ENCODE data around the gene AFF2. TPM values are rescaled to one million over a fixed set of nuclear protein-coding genes. Genes with fewer than 3 reads are reported as not detected.

Gene AFF2
- total RNA-seq, 1 experiment from 2014 or later, result 231 TPM

GRCh38 chrX:148930206-148930729, 429.9 kb downstream of the AFF2 start:
- H3K4me1 ChIP-seq (ENCODE audit: low read length), result no peaks in the 10 kb centered on the region

GRCh38 chrX:148933881-148934280, 433.5 kb downstream of the AFF2 start:
- Histone ChIP-seq H3K27ac (ENCODE audit: low read length) (no peak overlapping the region), H3K4me2 (ENCODE audit: low read depth, low read length, poor library complexity, severe bottlenecking) (no peak overlapping the region)

More at GRCh38 chrX:148930206-148930729, 429.9 kb downstream of the AFF2 start:
- Histone ChIP-seq H3K79me2 (ENCODE audit: low read length) (no peaks in the 10 kb centered on the region), H3K4me2 (ENCODE audit: low read depth, low read length, poor library complexity, severe bottlenecking) (no peak overlapping the region), H3K36me3 (ENCODE audit: insufficient read depth, low read length) (no peaks in the 10 kb centered on the region), H3K9ac (ENCODE audit: low read length) (no peak overlapping the region), H2AFZ (ENCODE audit: low read length) (no peak overlapping the region), H3K27ac (ENCODE audit: low read length) (no peak overlapping the region), H3K27me3 (ENCODE audit: low read length) (no peaks in the 10 kb centered on the region), H3K9me2 (replicated peaks; ENCODE audit: insufficient read depth, low read length) (no peaks in the 10 kb centered on the region), H3K9me3 (ENCODE audit: low read length) (no peaks in the 10 kb centered on the region), H4K20me1 (ENCODE audit: insufficient read depth, low read depth, low read length) (no peaks in the 10 kb centered on the region), H3K4me3 (ENCODE audit: low read length) (no peak overlapping the region)
- no peak for DNase-seq

GRCh38 chrX:148938348-148938747, 437.9 kb downstream of the AFF2 start:
- Histone ChIP-seq H3K9me2 (replicated peaks; ENCODE audit: insufficient read depth, low read length) (no peaks in the 10 kb centered on the region), H3K79me2 (ENCODE audit: low read length) (peaks cover 5% of the 10 kb centered on the region; the same call in 1 of the 2 replicates), H2AFZ (ENCODE audit: low read length) (no peak overlapping the region), H3K36me3 (ENCODE audit: insufficient read depth, low read length) (no peaks in the 10 kb centered on the region), H3K4me1 (ENCODE audit: low read length) (peaks cover 13% of the 10 kb centered on the region), H4K20me1 (ENCODE audit: insufficient read depth, low read depth, low read length) (no peaks in the 10 kb centered on the region), H3K4me3 (ENCODE audit: low read length) (no peak overlapping the region), H3K4me2 (ENCODE audit: low read depth, low read length, poor library complexity, severe bottlenecking) (no peak overlapping the region), H3K27ac (ENCODE audit: low read length) (no peak overlapping the region), H3K27me3 (ENCODE audit: low read length) (no peaks in the 10 kb centered on the region), H3K9ac (ENCODE audit: low read length) (no peak overlapping the region), H3K9me3 (ENCODE audit: low read length) (no peaks in the 10 kb centered on the region)
- DNase-seq, result no peak

More at GRCh38 chrX:148933881-148934280, 433.5 kb downstream of the AFF2 start:
- Histone ChIP-seq H3K36me3 (ENCODE audit: insufficient read depth, low read length) (no peaks in the 10 kb centered on the region), H3K27me3 (ENCODE audit: low read length) (no peaks in the 10 kb centered on the region), H3K9me3 (ENCODE audit: low read length) (no peaks in the 10 kb centered on the region), H3K4me3 (ENCODE audit: low read length) (no peak overlapping the region), H3K9ac (ENCODE audit: low read length) (no peak overlapping the region), H3K9me2 (replicated peaks; ENCODE audit: insufficient read depth, low read length) (no peaks in the 10 kb centered on the region), H2AFZ (ENCODE audit: low read length) (no peak overlapping the region), H3K4me1 (ENCODE audit: low read length) (peaks cover 13% of the 10 kb centered on the region), H3K79me2 (ENCODE audit: low read length) (no peaks in the 10 kb centered on the region), H4K20me1 (ENCODE audit: insufficient read depth, low read depth, low read length) (no peaks in the 10 kb centered on the region)
- no peak for DNase-seq

- H3K4me1 ChIP-seq (ENCODE audit: low read length), result peaks cover 13% of the 10 kb centered on the region
- no peak overlapping the region for H3K27ac ChIP-seq (ENCODE audit: low read length)
- H3K9ac ChIP-seq (ENCODE audit: low read length), result no peak overlapping the region
- no peak overlapping the region for H2AFZ ChIP-seq (ENCODE audit: low read length)
- H3K36me3 ChIP-seq (ENCODE audit: insufficient read depth, low read length), result no peaks in the 10 kb centered on the region
- H3K4me2 ChIP-seq (ENCODE audit: low read depth, low read length, poor library complexity, severe bottlenecking), result no peak overlapping the region
- H3K79me2 ChIP-seq (ENCODE audit: low read length), result peaks cover 5% of the 10 kb centered on the region; the same call in 1 of the 2 replicates
- H3K9me3 ChIP-seq (ENCODE audit: low read length), result no peaks in the 10 kb centered on the region
- H4K20me1 ChIP-seq (ENCODE audit: insufficient read depth, low read depth, low read length), result no peaks in the 10 kb centered on the region
- no peak for DNase-seq
- H3K4me3 ChIP-seq (ENCODE audit: low read length), result no peak overlapping the region
- no peaks in the 10 kb centered on the region for H3K9me2 ChIP-seq (replicated peaks; ENCODE audit: insufficient read depth, low read length)
- H3K27me3 ChIP-seq (ENCODE audit: low read length), result no peaks in the 10 kb centered on the region
Observed at GRCh38 chrX:148940411-148940996, 440.1 kb downstream of the AFF2 start.

GRCh38 chrX:148942754-148943153, 442.3 kb downstream of the AFF2 start:
- no peak overlapping the region for H3K9ac ChIP-seq (ENCODE audit: low read length)
- no peaks in the 10 kb centered on the region for H3K9me3 ChIP-seq (ENCODE audit: low read length)
- peaks cover 11% of the 10 kb centered on the region for H3K4me1 ChIP-seq (ENCODE audit: low read length)
- H3K9me2 ChIP-seq (replicated peaks; ENCODE audit: insufficient read depth, low read length), result no peaks in the 10 kb centered on the region
- H3K27ac ChIP-seq (ENCODE audit: low read length), result no peak overlapping the region
- H4K20me1 ChIP-seq (ENCODE audit: insufficient read depth, low read depth, low read length), result no peaks in the 10 kb centered on the region
- H2AFZ ChIP-seq (ENCODE audit: low read length), result no peak overlapping the region
- H3K79me2 ChIP-seq (ENCODE audit: low read length), result peaks cover 5% of the 10 kb centered on the region; the same call in 1 of the 2 replicates
- no peak overlapping the region for H3K4me3 ChIP-seq (ENCODE audit: low read length)
- no peak overlapping the region for H3K4me2 ChIP-seq (ENCODE audit: low read depth, low read length, poor library complexity, severe bottlenecking)
- no peaks in the 10 kb centered on the region for H3K36me3 ChIP-seq (ENCODE audit: insufficient read depth, low read length)
- no peak for DNase-seq
- H3K27me3 ChIP-seq (ENCODE audit: low read length), result no peaks in the 10 kb centered on the region

- H3K4me2 ChIP-seq (ENCODE audit: low read depth, low read length, poor library complexity, severe bottlenecking), result no peak overlapping the region
- H3K4me3 ChIP-seq (ENCODE audit: low read length), result no peak overlapping the region
- no peaks in the 10 kb centered on the region for H3K9me2 ChIP-seq (replicated peaks; ENCODE audit: insufficient read depth, low read length)
- H4K20me1 ChIP-seq (ENCODE audit: insufficient read depth, low read depth, low read length), result no peaks in the 10 kb centered on the region
- no peaks in the 10 kb centered on the region for H3K36me3 ChIP-seq (ENCODE audit: insufficient read depth, low read length)
- H2AFZ ChIP-seq (ENCODE audit: low read length), result no peak overlapping the region
- no peak overlapping the region for H3K9ac ChIP-seq (ENCODE audit: low read length)
- DNase-seq, result no peak
- no peaks in the 10 kb centered on the region; the same call in none of the 2 replicates for H3K4me1 ChIP-seq (ENCODE audit: low read length)
- H3K27me3 ChIP-seq (ENCODE audit: low read length), result no peaks in the 10 kb centered on the region
- no peaks in the 10 kb centered on the region for H3K79me2 ChIP-seq (ENCODE audit: low read length)
- no peaks in the 10 kb centered on the region for H3K9me3 ChIP-seq (ENCODE audit: low read length)
- no peak overlapping the region for H3K27ac ChIP-seq (ENCODE audit: low read length)
Observed at GRCh38 chrX:148947399-148947975, 447.1 kb downstream of the AFF2 start.

- Histone ChIP-seq H3K9me2 (replicated peaks; ENCODE audit: insufficient read depth, low read length) (no peaks in the 10 kb centered on the region), H3K4me1 (ENCODE audit: low read length) (no peaks in the 10 kb centered on the region), H3K4me2 (ENCODE audit: low read depth, low read length, poor library complexity, severe bottlenecking) (no peak overlapping the region), H3K4me3 (ENCODE audit: low read length) (no peak overlapping the region), H3K79me2 (ENCODE audit: low read length) (no peaks in the 10 kb centered on the region), H3K9ac (ENCODE audit: low read length) (no peak overlapping the region), H3K27me3 (ENCODE audit: low read length) (no peaks in the 10 kb centered on the region), H4K20me1 (ENCODE audit: insufficient read depth, low read depth, low read length) (no peaks in the 10 kb centered on the region), H3K27ac (ENCODE audit: low read length) (no peak overlapping the region), H2AFZ (ENCODE audit: low read length) (no peak overlapping the region), H3K36me3 (ENCODE audit: insufficient read depth, low read length) (peaks cover 5% of the 10 kb centered on the region; the same call in 1 of the 2 replicates), H3K9me3 (ENCODE audit: low read length) (no peaks in the 10 kb centered on the region)
- no peak for DNase-seq
Observed at GRCh38 chrX:148956352-148956751, 455.9 kb downstream of the AFF2 start.

- Histone ChIP-seq H3K4me1 (ENCODE audit: low read length) (no peaks in the 10 kb centered on the region), H3K4me3 (ENCODE audit: low read length) (no peak overlapping the region), H2AFZ (ENCODE audit: low read length) (no peak overlapping the region), H3K9me3 (ENCODE audit: low read length) (no peaks in the 10 kb centered on the region), H3K27ac (ENCODE audit: low read length) (no peak overlapping the region), H3K36me3 (ENCODE audit: insufficient read depth, low read length) (peaks cover 15% of the 10 kb centered on the region), H3K9ac (ENCODE audit: low read length) (no peak overlapping the region), H4K20me1 (ENCODE audit: insufficient read depth, low read depth, low read length) (no peaks in the 10 kb centered on the region), H3K4me2 (ENCODE audit: low read depth, low read length, poor library complexity, severe bottlenecking) (no peak overlapping the region), H3K79me2 (ENCODE audit: low read length) (no peaks in the 10 kb centered on the region), H3K27me3 (ENCODE audit: low read length) (no peaks in the 10 kb centered on the region), H3K9me2 (replicated peaks; ENCODE audit: insufficient read depth, low read length) (no peaks in the 10 kb centered on the region)
- DNase-seq, result no peak
Observed at GRCh38 chrX:148958901-148959300, 458.5 kb downstream of the AFF2 start.
